Measurements from ENCODE around the gene ADCY4. TPM values are rescaled to one million over a fixed set of nuclear protein-coding genes. Genes with fewer than 3 reads are reported as not detected.

Gene ADCY4
- total and polyA plus RNA-seq, 2 of the 13 experiments (the other 11 are each of a cell fraction or from before 2014, with no cell fraction given), result 0.03 TPM; not detected in 1

GRCh38 chr14:24307575-24308341 is 27.1 kb downstream of the ADCY4 start, which contains the start of gene CIDEB (continued):
- TF ChIP-seq ZNF101 (CRISPR knock-in tag; IDR thresholded peaks at IDR 0.05; ENCODE audit: borderline replicate concordance, low read depth) (0 out of 2 replicates have a peak, but pooled peaks have one; percentile 82), ZNF614 (CRISPR knock-in tag; IDR thresholded peaks at IDR 0.05; ENCODE audit: borderline replicate concordance) (peak; percentile 98), ZNF326 (CRISPR knock-in tag; IDR thresholded peaks at IDR 0.05; ENCODE audit: borderline replicate concordance) (peak; percentile 49; the same call in 1 of the 2 replicates), NFIC (IDR thresholded peaks at IDR 0.05; ENCODE audit: low read length) (no peak), PLRG1 (conservative IDR thresholded peaks at IDR 0.05) (no peak), MIXL1 (CRISPR knock-in tag; IDR thresholded peaks at IDR 0.05) (peak; percentile 96), ZNF225 (CRISPR knock-in tag; IDR thresholded peaks at IDR 0.05) (no peak; the same call in 1 of the 2 replicates), ZNF878 (CRISPR knock-in tag; IDR thresholded peaks at IDR 0.05) (no peak), ZNF382 (CRISPR knock-in tag; IDR thresholded peaks at IDR 0.05; ENCODE audit: borderline replicate concordance) (no peak), HMG20A (CRISPR knock-in tag; IDR thresholded peaks at IDR 0.05; ENCODE audit: borderline replicate concordance) (peak; percentile 78; the same call in 1 of the 2 replicates), ZUFSP (CRISPR knock-in tag; IDR thresholded peaks at IDR 0.05; ENCODE audit: borderline replicate concordance) (no peak), ZFX (CRISPR knock-in tag; IDR thresholded peaks at IDR 0.05; ENCODE audit: low read depth) (peak; percentile 57; the same call in 1 of the 2 replicates), ZNF44 (CRISPR knock-in tag; IDR thresholded peaks at IDR 0.05) (peak; percentile 97)
- TF ChIP-seq, protein P1, sequence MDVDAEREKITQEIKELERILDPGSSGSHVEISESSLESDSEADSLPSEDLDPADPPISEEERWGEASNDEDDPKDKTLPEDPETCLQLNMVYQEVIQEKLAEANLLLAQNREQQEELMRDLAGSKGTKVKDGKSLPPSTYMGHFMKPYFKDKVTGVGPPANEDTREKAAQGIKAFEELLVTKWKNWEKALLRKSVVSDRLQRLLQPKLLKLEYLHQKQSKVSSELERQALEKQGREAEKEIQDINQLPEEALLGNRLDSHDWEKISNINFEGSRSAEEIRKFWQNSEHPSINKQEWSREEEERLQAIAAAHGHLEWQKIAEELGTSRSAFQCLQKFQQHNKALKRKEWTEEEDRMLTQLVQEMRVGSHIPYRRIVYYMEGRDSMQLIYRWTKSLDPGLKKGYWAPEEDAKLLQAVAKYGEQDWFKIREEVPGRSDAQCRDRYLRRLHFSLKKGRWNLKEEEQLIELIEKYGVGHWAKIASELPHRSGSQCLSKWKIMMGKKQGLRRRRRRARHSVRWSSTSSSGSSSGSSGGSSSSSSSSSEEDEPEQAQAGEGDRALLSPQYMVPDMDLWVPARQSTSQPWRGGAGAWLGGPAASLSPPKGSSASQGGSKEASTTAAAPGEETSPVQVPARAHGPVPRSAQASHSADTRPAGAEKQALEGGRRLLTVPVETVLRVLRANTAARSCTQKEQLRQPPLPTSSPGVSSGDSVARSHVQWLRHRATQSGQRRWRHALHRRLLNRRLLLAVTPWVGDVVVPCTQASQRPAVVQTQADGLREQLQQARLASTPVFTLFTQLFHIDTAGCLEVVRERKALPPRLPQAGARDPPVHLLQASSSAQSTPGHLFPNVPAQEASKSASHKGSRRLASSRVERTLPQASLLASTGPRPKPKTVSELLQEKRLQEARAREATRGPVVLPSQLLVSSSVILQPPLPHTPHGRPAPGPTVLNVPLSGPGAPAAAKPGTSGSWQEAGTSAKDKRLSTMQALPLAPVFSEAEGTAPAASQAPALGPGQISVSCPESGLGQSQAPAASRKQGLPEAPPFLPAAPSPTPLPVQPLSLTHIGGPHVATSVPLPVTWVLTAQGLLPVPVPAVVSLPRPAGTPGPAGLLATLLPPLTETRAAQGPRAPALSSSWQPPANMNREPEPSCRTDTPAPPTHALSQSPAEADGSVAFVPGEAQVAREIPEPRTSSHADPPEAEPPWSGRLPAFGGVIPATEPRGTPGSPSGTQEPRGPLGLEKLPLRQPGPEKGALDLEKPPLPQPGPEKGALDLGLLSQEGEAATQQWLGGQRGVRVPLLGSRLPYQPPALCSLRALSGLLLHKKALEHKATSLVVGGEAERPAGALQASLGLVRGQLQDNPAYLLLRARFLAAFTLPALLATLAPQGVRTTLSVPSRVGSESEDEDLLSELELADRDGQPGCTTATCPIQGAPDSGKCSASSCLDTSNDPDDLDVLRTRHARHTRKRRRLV (CRISPR knock-in tag; IDR thresholded peaks at IDR 0.05), result peak; percentile 83; the same call in 1 of the 2 replicates
- TF ChIP-seq, protein P2, sequence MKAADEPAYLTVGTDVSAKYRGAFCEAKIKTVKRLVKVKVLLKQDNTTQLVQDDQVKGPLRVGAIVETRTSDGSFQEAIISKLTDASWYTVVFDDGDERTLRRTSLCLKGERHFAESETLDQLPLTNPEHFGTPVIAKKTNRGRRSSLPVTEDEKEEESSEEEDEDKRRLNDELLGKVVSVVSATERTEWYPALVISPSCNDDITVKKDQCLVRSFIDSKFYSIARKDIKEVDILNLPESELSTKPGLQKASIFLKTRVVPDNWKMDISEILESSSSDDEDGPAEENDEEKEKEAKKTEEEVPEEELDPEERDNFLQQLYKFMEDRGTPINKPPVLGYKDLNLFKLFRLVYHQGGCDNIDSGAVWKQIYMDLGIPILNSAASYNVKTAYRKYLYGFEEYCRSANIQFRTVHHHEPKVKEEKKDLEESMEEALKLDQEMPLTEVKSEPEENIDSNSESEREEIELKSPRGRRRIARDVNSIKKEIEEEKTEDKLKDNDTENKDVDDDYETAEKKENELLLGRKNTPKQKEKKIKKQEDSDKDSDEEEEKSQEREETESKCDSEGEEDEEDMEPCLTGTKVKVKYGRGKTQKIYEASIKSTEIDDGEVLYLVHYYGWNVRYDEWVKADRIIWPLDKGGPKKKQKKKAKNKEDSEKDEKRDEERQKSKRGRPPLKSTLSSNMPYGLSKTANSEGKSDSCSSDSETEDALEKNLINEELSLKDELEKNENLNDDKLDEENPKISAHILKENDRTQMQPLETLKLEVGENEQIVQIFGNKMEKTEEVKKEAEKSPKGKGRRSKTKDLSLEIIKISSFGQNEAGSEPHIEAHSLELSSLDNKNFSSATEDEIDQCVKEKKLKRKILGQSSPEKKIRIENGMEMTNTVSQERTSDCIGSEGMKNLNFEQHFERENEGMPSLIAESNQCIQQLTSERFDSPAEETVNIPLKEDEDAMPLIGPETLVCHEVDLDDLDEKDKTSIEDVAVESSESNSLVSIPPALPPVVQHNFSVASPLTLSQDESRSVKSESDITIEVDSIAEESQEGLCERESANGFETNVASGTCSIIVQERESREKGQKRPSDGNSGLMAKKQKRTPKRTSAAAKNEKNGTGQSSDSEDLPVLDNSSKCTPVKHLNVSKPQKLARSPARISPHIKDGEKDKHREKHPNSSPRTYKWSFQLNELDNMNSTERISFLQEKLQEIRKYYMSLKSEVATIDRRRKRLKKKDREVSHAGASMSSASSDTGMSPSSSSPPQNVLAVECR (CRISPR knock-in tag; IDR thresholded peaks at IDR 0.05; ENCODE audit: borderline replicate concordance), result no peak

Measured in HepG2 (cell line).